CD4-positive, alpha-beta T cell treated with Interleukin-15 for 1 hour (primary cell): ENCODE results near the gene SPATA31E1.
"Not testable (repeated sequence)": the region's sequence is repeated elsewhere in the genome, so short reads cannot be mapped to it uniquely, and the experiment has no call there.

ENCODE experiments used
- DNase-seq: peaks from one replicate; pipeline ENCODE4 v3.0.0-alpha.2; 2020

SPATA31E1 gene

DNA sequence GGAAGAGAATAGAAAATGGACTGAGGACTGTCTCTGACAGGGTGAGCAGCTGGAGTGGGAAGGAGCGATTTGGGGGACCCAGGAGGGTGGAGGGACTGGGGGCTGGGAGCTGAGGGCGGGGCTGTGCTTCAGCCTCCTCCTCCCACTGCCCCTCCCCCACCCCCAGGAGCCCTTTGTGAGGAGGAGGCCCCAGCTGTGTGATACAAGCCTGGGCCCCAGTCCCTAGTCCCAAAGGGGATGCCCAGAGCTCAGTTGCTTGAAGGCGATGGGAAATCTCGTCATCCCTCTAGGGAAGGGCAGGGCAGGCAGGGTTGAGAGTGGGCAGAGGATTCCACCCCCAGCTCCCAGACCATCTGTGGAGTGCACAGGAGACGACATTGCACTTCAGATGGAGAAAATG lies at the start of gene SPATA31E1:
TSS of gene SPATA31E1 (plus strand) at position 251 of the 400 bp plus-strand sequence. CDS start at position 266, 15 bp downstream.
- no peak for DNase-seq

DNA sequence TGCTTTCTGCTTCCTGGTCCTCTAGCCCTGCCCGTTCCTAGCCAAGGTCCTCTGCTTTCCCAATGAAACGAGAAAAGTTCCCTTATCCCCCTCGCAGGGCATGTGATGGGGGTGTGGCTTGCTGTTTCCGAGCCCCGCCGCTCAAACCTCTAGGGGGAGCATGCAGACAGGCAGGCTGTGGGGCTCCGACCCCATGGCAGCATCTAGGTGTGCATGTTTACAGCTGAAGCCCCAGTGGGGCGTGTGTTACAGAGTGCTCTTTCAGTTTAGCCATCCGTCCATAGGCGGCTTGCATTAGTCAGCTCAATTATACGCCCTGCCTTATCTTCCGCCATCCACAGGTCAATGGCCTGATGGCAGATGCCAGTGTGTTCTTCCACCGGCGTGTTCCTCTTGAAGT lies 48.3 kb upstream of the SPATA31E1 start:
- no peak for DNase-seq

DNA sequence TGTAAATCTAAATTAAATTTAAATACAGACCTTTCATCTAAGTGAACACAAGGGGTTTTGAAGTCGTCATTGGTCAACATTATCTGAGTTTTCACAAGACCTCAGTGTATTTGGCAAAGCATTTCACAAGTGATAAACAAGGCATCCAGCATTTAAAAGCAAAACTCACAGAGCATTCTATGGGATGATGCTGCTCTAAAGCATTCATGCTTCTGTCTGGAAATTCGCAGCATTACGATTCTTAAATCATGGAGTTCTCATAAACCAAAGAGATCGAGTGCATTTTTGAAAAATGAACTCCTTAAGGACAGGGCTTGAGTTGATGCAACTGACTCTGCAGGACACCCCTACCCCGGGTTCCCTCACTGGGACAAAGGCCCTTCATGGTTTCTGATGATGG lies 46.1 kb upstream of the SPATA31E1 start:
- no peak for DNase-seq

DNA sequence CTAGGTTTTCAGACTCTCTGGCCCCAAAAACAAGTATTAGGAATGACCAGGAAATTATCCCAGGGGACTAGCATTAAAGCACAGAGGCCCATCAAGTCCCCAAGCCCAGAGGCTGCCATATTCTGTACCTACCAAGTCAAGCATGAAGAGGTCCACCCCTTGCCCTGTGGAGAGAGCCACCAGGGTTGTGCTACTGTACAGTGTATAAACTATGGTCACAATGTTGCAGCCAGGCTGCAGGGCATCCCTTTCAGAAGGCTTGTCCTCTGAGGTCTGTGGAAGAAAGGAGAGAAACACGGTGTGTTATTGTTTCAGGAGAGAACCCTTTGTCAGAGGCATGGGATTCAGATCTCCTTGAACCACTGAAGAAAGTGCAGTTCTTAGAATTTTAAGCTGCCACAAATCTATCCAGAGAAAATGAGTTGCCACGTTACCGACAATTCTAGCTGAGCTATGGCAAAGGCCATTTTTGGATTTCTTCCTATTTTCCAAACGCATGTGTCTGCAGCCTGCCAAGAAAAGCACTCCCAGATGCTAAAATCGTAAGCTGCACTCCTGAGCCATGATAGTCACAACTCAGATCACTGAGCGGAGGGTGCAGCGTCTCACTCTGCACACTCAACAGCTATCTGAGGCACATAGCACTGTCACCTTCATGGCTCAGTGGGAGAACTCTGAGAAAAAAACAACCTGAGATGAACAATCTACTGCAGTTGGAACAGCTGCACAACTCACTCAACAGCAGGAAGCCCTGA lies 45.5 kb upstream of the SPATA31E1 start:
- no peak for DNase-seq

DNA sequence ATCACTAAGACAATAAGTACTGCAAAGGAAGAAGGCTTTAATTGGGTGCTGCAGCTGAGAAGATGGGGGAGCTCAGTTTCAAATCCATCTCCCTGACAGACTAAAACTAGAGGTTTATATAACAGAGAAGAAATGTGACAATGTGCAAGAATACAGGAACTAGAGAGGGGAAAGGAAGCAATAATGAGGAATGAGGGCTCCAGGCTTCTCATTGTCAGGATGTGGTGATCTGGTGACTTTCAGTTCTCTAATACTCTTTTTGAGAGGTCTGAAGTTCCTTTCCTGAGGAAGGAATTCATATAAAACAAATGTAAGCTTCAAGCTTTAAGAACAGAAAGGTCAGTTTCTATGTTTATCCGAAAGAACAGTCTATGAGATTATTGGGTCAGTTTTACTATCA lies 42.5 kb upstream of the SPATA31E1 start:
- no peak for DNase-seq

DNA sequence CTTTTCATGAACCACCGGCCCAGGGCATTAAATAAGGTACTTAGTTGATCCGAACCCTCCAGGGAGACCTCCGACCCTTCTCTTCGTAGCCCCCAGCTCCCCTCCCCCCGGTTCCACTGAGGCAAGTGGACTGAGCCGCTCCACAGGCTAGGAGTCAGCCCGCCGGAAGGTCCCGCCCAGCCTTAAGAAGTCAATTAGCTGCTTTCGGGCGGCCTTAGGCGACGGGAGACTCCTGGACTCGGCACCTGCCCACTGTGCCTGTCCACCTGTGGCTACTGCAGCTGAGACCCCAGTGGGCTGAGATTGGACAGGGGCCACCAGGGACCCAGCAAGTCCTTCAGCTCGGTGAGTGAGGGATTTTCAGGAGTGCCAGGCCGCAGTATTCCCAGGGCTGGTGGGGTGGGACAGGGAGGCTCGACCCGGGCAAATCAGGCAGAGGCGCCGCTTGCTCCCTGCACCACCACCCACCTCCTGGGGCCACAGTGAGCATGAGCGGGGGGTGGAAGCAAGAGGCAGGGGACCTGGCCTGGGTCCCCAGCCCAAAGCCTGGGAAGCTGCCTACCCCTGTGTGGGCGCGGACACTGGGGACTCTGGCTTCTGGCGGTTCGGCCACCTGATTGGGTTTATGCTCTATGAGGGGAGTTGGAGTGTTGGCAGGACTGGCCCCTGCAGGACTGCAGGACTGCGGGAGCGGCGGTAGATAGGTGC lies 39.6 kb upstream of the SPATA31E1 start:
- no peak for DNase-seq

DNA sequence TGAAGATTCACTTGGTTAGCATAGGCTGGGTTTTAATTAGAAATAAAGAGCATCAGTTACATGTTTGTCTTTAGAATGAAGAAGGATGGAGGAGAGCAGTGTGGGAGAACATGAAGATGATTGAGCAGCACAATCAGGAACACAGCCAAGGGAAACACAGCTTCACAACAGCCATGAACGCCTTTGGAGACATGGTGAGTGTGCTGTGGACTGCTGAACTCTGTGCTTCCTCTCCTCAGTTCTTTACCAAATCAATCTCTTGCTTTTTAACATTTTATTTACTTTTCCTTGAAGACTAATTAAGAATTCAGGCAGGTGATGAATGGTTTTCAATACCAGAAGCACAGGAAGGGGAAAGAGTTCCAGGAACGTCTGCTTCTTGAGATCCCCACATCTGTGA lies 38.2 kb upstream of the SPATA31E1 start:
- no peak for DNase-seq

DNA sequence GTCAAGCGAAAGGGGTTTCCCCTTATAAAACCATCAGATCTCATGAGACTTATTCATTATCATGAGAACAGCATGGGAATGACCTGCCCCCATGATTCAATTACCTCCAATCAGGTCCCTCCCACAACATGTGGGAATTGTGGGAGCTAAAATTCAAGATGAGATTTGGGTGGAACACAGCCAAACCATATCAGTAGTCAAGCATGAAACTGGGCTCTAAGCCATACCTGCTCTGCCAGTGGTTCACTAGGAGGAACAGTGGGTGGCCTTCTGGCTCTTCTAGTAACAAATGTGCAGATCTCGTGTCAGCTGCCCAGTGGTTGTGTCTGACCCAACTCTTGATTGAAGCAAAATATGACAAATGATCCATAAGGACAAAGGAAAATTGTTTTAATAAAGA lies 34.9 kb upstream of the SPATA31E1 start:
- DNase-seq: not testable (repeated sequence)

DNA sequence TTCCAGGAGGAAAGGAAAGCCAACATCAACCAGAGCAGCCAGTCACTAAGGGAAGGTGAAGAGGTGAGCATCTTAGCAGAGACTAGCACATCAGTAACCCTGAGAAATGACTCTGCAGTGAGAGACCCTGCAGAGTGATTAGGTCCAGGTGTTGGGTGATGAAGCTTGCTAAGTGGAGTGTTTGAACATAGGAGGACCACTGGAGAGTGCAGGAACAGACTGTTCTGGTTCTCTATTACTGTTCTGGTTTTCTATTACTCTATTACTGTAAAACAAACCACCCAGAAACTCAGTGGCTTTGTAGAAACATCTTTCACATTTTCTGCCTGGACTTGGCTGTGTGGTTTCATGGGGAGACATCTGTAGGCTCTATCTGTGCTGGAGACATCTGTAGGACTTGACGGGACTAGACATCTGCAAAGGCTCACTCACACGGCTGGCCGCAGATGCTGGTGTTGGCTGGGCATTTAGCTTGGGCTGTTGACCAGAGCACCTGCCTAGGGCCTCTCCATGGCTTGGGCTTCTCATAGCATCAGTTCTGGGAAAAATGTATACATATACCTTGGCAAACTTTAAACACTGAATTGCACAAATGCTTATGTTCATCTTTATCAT lies 33.4 kb upstream of the SPATA31E1 start:
- DNase-seq: no peak

DNA sequence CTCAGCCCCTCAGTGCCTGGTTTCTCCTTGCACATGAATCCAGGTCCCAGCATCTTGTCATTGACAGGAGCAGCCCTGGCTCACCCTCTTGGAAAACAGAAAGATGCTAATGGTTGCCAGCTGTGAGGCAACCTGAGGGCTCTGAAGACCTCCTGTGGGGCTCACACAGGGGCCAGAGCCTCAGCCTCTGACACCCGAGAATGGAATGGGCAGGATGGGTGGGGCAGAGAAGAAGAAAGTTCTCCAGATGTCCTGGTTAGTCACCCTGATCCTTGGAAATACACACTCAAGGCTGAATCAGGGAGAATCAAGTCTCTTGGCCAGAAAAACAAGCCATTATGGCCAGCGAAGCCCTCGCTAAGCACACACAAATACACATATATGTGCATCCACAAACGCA lies 32.3 kb upstream of the SPATA31E1 start:
- DNase-seq: no peak

DNA sequence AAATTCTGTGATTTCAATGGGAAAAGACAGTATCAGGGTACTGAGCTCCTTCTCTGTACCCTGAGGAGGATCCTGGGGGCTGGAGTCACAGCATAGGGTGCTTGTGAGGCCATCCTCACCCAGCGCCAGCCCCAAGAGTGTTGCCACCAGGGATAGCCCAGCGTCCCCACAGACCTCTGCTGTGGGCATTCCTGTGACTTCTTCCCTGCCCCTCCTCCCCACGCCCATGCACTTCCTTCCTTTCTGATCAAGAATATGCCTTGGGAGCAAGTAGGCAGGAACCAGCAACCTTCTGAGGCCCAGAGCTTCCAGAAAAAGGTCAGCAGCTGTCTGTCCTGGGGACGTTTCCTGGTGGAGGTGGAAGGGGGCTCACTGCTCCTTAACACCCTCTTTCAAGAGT lies 31.5 kb upstream of the SPATA31E1 start:
- not testable (repeated sequence) for DNase-seq

DNA sequence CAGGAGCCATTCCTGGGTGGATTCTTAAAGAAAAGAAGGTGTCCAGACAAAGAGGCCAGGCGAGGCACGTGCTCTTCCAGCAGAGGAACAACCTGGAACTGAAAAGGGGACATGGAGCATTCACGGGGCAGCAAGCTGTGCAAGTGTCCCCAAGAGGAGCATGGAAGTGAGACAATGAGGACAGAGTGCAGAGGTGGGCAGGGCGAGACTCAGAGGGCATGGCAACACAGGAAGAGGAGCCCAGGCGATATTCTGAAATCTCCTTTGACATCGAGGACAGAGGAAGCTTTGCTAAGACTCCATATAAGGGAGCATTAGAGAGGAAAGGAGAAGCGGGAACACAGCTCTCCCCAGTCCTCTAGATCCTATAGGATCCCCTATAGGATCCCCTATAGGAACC lies 29.4 kb upstream of the SPATA31E1 start:
- DNase-seq: no peak

DNA sequence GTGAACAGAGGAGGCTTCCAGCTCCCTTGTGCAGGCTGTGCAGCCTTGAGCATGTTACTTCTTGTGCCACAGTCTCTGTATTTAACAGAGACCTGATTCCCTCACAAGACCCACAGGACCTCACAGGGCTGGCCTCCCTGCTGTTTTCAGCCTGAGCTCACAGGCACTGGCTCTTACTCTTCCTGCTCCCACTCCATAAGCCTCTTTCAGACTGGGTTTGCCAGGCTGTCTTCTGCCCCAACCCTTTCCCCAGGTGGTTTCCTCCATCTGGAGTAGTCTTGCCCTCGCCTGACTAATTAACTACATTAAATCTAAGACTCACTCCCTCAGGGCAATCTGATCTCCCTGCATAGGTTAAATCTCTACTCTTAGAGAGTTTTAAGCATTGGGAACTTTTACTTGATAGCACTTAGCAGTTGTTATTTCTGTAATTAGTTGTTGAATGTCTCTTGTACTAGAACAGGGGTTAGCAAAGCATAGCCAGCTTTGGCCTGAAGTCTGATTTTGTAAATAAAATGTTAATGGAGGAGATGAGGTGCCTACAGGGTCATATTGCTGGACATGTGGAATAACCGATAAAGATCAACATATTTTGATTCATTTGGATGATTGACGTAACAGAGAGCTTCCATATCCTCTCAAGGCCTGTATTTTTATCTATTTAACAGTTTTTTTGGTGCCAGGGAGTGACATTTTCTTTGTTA lies 28.6 kb upstream of the SPATA31E1 start:
- no peak for DNase-seq

DNA sequence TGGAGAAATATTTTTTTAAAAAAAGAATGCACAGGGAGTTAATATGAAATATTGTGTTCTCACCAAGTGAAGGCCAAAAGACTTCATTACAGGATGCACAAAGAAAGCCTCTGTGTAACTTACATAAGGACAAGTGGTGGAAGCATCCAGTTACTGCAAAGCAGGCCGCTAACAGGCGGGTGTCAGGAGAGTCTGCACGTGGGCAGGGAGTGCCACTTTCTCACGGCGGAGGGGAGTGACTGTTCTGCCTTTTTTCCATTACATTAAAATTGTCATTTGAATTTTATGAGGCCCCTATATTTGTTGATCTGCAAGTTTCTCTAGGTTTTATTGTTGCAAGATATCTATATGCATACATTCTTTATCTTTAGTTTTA lies 28.1 kb upstream of the SPATA31E1 start:
- DNase-seq: no peak

DNA sequence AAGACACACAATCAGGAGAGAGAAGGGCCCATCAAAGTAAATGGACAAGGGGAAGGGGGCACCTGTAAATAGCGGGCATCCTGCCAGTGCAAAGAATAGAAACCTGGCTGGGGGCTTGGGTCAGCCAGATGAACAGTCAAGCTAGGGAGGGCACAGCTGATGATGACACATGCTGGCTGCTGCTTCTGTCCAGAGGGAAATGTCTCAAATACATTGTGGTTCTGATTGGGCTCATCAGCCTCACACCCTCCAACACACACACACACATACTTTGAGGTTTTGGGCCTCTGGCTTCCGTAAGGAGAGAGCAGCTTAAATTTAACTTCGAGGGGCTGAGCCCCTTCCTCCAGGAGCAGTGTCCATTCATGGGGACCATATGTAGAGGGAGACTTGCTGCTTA lies 27.6 kb upstream of the SPATA31E1 start:
- DNase-seq: no peak

DNA sequence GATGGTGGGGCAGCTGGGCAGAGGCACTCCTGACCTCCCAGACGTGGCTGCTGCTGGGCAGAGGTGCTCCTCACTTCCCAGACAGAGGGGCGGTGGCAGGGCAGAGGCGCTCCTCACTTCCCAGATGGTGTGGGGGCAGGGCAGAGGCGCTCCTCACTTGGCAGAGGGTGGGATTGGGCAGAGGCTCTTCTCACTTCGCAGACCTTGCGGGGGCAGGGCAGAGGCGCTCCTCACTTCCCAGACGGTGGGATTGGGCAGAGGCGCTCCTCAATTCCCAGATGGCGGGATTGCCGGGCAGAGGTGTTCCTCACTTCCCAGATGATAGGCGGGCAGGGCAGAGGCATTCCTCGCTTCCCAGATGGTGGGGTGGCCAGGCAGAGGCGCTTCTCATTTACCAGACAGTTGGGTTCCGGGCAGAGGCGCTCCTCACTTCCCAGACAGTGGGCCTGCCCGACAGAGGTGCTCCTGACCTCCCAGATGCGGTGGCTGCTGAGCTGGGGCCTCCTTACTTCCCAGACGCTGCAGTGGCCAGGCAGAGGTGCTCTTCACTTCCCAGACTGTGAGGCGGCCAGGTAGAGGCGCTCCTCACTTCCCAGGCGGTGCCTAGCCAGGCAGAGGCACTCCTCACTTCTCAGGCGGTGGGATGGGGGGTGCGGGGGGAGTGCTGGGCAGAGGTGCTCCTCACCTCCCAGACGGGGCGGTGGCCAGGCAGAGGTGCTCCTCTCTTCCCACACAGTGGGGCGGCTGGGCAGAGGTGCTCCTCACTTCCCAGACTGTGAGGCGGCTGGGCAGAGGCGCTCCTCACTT lies 25.3 kb upstream of the SPATA31E1 start:
- DNase-seq: no peak

DNA sequence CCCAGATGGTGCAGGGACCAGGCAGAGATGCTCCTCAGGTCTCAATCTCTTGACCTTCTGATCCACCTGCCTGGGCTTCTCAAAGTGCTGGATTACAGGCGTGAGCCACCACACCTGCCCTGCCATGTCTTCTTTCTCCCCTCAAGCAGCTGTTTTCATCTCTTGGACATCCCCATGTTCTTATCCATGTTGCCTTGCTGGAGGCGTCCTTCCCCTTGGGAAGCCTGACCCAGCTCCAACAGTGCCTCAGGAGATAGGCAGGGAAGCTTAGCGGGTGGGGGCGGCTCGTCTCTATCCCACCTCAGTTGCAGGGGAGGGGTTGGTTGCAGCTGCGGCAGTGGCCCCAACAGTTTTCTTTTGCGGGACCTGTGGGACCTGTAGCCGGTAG lies 24.7 kb upstream of the SPATA31E1 start:
- DNase-seq: no peak

DNA sequence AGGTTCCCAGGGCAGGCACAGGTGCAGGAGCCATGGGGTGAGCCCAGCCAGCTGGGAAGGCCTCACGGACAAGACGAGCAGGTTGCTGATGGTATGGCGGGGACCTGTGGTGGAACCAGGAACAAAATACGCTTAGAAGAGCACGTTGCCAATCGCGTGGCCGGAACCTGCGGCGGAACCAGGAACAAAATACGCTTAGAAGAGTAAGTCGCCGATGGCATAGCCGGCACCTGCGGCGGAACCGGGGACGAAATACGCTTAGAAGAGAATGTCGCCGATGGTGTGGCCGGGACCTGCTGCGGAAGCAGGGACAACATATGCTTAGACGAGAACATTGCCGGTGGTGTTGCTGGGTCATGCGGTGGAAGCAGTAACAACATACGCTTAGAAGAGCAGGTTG lies 23.5 kb upstream of the SPATA31E1 start:
- no peak for DNase-seq

DNA sequence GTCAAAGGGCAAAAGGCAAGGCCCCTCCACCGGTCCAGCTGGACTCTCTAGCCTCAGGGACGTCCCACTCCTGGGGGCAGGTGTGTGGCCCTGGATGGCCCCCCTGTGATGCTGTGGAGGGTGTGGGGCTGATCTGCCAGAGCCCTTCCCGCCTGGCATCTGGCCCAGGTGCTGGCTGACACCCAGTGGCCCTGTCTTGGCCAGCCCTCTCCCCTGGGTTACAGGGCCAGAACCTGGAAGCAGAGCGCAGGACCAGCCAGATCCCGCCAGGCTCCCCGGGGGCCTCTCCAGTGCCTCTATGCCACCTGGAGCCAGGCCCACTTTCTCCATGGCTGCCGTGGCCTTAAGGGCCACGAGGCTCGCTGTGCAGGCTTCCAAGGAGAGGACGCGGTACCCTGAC lies 22.9 kb upstream of the SPATA31E1 start:
- no peak for DNase-seq

DNA sequence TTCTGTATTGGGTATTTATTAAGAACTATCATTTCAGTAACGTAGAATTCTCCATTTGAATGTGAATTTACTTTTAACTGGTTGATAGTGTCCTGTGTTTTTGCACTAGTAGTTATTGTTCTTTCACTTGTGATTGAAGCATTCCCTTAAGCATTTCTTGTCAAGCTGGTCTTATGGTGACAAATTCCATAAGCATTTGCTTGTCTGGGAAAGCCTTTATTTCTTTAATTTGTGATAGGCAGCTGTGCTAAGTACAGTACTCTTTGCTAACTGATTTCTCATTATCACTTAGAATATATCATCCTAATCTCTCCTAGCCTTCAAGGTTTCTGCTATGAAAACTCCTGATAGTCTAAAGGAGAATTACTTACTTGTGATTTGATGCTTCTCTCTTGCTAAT lies 21.3 kb upstream of the SPATA31E1 start:
- no peak for DNase-seq

DNA sequence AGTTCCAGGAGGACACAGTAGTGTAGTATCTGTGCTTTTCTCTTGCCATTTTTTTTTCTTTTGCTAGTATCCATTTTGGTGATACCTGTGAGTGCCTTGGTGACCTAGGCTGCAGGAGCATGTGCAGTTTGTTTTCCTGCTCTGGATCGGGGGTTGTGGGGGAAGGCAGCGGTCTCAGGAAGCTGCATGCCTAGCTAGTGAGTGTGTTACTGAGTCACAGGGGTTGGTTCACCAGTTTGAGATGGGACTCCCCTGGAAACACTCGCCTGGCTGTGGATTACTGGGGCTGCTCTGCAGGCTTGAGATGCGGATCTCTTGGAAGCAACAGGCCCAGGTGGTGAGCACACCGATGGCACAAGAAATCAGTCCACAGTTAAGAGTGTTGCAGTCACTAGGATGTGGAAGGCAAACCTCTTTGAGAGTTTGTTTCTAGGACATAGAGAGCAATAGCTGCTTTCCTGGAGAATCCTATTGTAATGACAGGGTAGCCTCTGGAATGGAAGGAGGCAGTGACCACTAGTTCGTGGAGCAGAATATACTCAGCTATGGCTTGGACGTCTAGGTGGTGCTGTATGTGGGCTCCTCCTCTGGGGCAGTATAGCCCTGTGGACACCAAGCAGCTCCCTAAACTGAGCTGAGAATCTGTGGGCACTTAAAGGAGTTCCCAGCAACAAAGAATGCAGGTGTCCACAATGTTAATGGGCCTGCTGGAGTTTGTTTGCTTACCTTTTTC lies 20.0 kb upstream of the SPATA31E1 start:
- no peak for DNase-seq

DNA sequence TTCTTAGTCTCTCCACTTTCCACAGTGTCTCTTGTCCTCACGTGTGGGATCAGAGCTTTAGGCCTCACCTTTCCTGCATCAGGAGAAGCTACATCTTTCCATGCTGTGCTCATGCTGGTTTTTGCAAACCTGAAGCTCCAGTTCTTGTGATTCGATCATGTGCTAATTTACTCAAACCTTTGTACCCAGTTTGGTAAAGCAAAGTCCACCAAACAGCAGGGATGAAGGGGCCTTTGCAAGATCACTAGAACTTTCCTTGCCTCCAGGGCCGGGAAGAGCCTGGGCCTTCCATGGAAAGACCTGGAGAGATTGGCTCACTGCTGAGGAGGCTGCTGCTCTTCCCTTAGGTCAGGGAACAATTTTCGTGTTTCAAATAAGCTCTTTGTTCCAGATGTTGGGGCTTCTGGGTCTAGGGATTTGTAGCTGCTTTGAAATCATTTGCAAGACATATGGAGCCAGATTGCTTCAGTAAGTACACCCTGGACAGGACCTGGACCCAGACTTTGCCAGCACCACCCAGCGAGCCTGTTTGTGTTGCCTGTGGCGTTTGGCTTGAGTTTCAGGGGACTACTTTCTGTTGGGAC lies 18.7 kb upstream of the SPATA31E1 start:
- no peak for DNase-seq
